Hepatocyte (in vitro differentiated cells): ENCODE results near the gene PF4V1.

Experiments used
- CTCF ChIP-seq: fragments of 200-600 bp; sonication (generic); IDR thresholded peaks from 2 replicates; pipeline ENCODE4 v1.5.1; 2016; ENCODE audit warnings: antibody characterized with exemption, mild to moderate bottlenecking; ENCODE audit not compliant: poor library complexity
- EZH2 ChIP-seq: fragments of 200-600 bp; sonication (generic); IDR thresholded peaks from 2 replicates; pipeline ENCODE4 v1.6.1; 2016; ENCODE audit warnings: antibody characterized with exemption, mild to moderate bottlenecking, borderline replicate concordance
- EZH2phosphoT487 ChIP-seq: fragments of 200-600 bp; sonication (generic); IDR thresholded peaks from one replicate; pipeline ENCODE4 v1.6.1; 2018; ENCODE audit warnings: antibody characterized with exemption, mild to moderate bottlenecking, low read depth, moderate library complexity; ENCODE audit not compliant: unreplicated experiment, severe bottlenecking

- no peak for TF ChIP-seq EZH2phosphoT487
- TF ChIP-seq CTCF = no peak
- TF ChIP-seq EZH2 = no peak
Observed at GRCh38 chr4:73894001-73894400, 40.9 kb downstream of the PF4V1 start.
